ENCODE data around the gene TIAM2.

TIAM2 gene

GRCh38 chr6:155130161-155130853 is 135.2 kb downstream of the TIAM2 start:
- no peak for DNase-seq (ENCODE audit: low read depth)

- no peak for DNase-seq (ENCODE audit: low read depth)
These were observed 137.5 kb downstream of the TIAM2 start for GRCh38 chr6:155132617-155133016.

GRCh38 chr6:155141002-155141401 is 145.9 kb downstream of the TIAM2 start:
- no peak for DNase-seq (ENCODE audit: low read depth)

GRCh38 chr6:155141512-155141911 is 146.4 kb downstream of the TIAM2 start:
- DNase-seq (ENCODE audit: low read depth) = no peak

- DNase-seq (ENCODE audit: low read depth) = no peak
These were observed 147.3 kb downstream of the TIAM2 start for GRCh38 chr6:155142168-155143028.

GRCh38 chr6:155143029-155143577 is 148.0 kb downstream of the TIAM2 start:
- no peak for DNase-seq (ENCODE audit: low read depth)

GRCh38 chr6:155143578-155144106 is 148.5 kb downstream of the TIAM2 start:
- DNase-seq (ENCODE audit: low read depth) = no peak

GRCh38 chr6:155146205-155146604 is 151.1 kb downstream of the TIAM2 start:
- DNase-seq (ENCODE audit: low read depth) = no peak

GRCh38 chr6:155147958-155148663 is 153.0 kb downstream of the TIAM2 start:
- no peak for DNase-seq (ENCODE audit: low read depth)

GRCh38 chr6:155150967-155151671 is 156.0 kb downstream of the TIAM2 start:
- DNase-seq (ENCODE audit: low read depth) = no peak

- no peak for DNase-seq (ENCODE audit: low read depth)
These were observed 157.3 kb downstream of the TIAM2 start for GRCh38 chr6:155152211-155153076.

- DNase-seq (ENCODE audit: low read depth) = peak; percentile 64
These were observed 159.2 kb downstream of the TIAM2 start for GRCh38 chr6:155154158-155154830.

- DNase-seq (ENCODE audit: low read depth) = no peak
These were observed 160.8 kb downstream of the TIAM2 start for GRCh38 chr6:155155787-155156447.

GRCh38 chr6:155157101-155157500 is 162.0 kb downstream of the TIAM2 start:
- DNase-seq (ENCODE audit: low read depth) = no peak

- DNase-seq (ENCODE audit: low read depth) = peak; percentile 26
These were observed 163.1 kb downstream of the TIAM2 start for GRCh38 chr6:155158030-155158843.

- DNase-seq (ENCODE audit: low read depth) = no peak
These were observed 167.6 kb downstream of the TIAM2 start for GRCh38 chr6:155162682-155163081.

- DNase-seq (ENCODE audit: low read depth) = no peak
These were observed 168.5 kb downstream of the TIAM2 start for GRCh38 chr6:155163601-155164000.

- no peak for DNase-seq (ENCODE audit: low read depth)
These were observed 170.1 kb downstream of the TIAM2 start for GRCh38 chr6:155165029-155165710.
